HCT116 (cell line): ENCODE results near the gene PTPN4. TPM values are rescaled to one million over a fixed set of nuclear protein-coding genes. Genes with fewer than 3 reads are reported as not detected.

Experiments
- ATAC-seq: fragments of 200-7000 bp; cut with Tn5 transposase; 2 replicates; pipeline ENCODE4 v1.9.1; 2020; ENCODE audit warnings: mild to moderate bottlenecking, moderate library complexity
- BruUV-seq: library from RNA; stranded (reverse); fragments of 400-500 nt; replicated peaks from 2 replicates; lab custom pipeline; 2021; lab: Mats Ljungman, UMichigan
- CTCF ChIA-PET: fragments of 300-600 bp; sonication (Branson Sonifier 250); formaldehyde crosslinking; loops from one replicate; lab custom pipeline; 2021; ENCODE audit warnings: antibody characterized with exemption; lab: Charles Lee
- POLR2A ChIA-PET: fragments of 300-600, 350-600 bp; sonication (Branson Sonifier 250); formaldehyde crosslinking; loops from one replicate; lab custom pipeline; 2021; ENCODE audit warnings: antibody characterized with exemption; lab: Charles Lee
- RAD21 ChIA-PET, 2 experiments: fragments of 300-600 bp; sonication (Branson Sonifier 250); formaldehyde crosslinking; loops; one replicate each; lab custom pipeline; 2023; ENCODE audit warnings: low total read pairs in 2 of 2; ENCODE audit not compliant: uncharacterized antibody in 2 of 2, unreplicated experiment in 2 of 2, low non-redundant PET in 1 of 2; lab: Charles Lee
- DNase-seq: peaks from one replicate; pipeline ENCODE4 v3.0.0-alpha.2; 2010; ENCODE audit warnings: low read depth, low spot score
- H2AFZ ChIP-seq: fragments of 200-600 bp; shearing (Covaris generic), sonication (generic); 2 replicates; pipeline ENCODE4 v1.6.1; 2017; ENCODE audit warnings: low read depth, mixed run types, mixed read lengths, antibody characterized with exemption, low read length; ENCODE audit not compliant: poor library complexity, severe bottlenecking
- H3K27ac ChIP-seq: 2 replicates; pipeline ENCODE4 v1.5.1; 2012; ENCODE audit warnings: low read depth, low read length
- H3K27me3 ChIP-seq: fragments of 200-600 bp; sonication (generic); 2 replicates; pipeline ENCODE4 v1.6.1; 2016; ENCODE audit warnings: mixed run types, low read length, mixed read lengths; ENCODE audit not compliant: insufficient read depth
- H3K36me3 ChIP-seq, 2 experiments: fragments of 200-500 bp in 1 of 2; fragments of 200-600 bp in 1 of 2; sonication (Bioruptor generic) in 1 of 2; sonication (generic) in 1 of 2; 2 replicates each; pipeline versions ENCODE4 v1.5.1 to v1.6.1; 2014 to 2016; ENCODE audit warnings: low read length in 2 of 2, inconsistent platforms in 1 of 2, mixed read lengths in 1 of 2, mixed run types in 1 of 2; ENCODE audit not compliant: insufficient read depth in 2 of 2, control insufficient read depth in 1 of 2
- H3K4me1 ChIP-seq, 2 experiments: fragments of 200-600 bp in 1 of 2; sonication (generic) in 1 of 2; 2 replicates each; pipeline versions ENCODE4 v1.5.1 to v1.6.1; 2012 to 2017; ENCODE audit warnings: low read length in 2 of 2, inconsistent platforms in 1 of 2, mild to moderate bottlenecking in 1 of 2, mixed read lengths in 1 of 2, mixed run types in 1 of 2, moderate library complexity in 1 of 2; ENCODE audit not compliant: insufficient read depth in 2 of 2, control insufficient read depth in 1 of 2
- H3K4me2 ChIP-seq: fragments of 200-600 bp; sonication (generic); 2 replicates; pipeline ENCODE4 v1.6.1; 2017; ENCODE audit warnings: mixed run types, low read length, mixed read lengths
- H3K4me3 ChIP-seq, 2 experiments: fragments of 200-600 bp in 1 of 2; sonication (generic) in 1 of 2; replicated peaks in 1 of 2; 2 replicates each; pipeline ENCODE4 v1.5.1; 2011 to 2016; ENCODE audit warnings: low read length in 2 of 2, control low read depth in 1 of 2, low read depth in 1 of 2, mild to moderate bottlenecking in 1 of 2, mixed read lengths in 1 of 2, mixed run types in 1 of 2
- H3K79me2 ChIP-seq: fragments of 200-600 bp; sonication (generic); 2 replicates; pipeline ENCODE4 v1.6.1; 2017; ENCODE audit warnings: mild to moderate bottlenecking, mixed run types, low read length, moderate library complexity, mixed read lengths; ENCODE audit not compliant: insufficient read depth
- H3K9ac ChIP-seq: fragments of 200-600 bp; sonication (generic); 2 replicates; pipeline ENCODE4 v1.6.1; 2016; ENCODE audit warnings: low read length, mixed read lengths
- H3K9me2 ChIP-seq: fragments of 200-600 bp; sonication (generic), shearing (Covaris generic); 2 replicates; pipeline ENCODE4 v1.6.1; 2017; ENCODE audit warnings: mixed run types, mild to moderate bottlenecking, moderate library complexity; ENCODE audit not compliant: insufficient read depth
- H3K9me3 ChIP-seq, 2 experiments: fragments of 200-500 bp in 1 of 2; fragments of 200-600 bp in 1 of 2; sonication (Bioruptor generic) in 1 of 2; sonication (generic) in 1 of 2; 2 replicates each; pipeline ENCODE4 v1.6.1; 2014 to 2017; ENCODE audit warnings: low read length in 2 of 2, mixed read lengths in 2 of 2, inconsistent platforms in 1 of 2, low read depth in 1 of 2, mild to moderate bottlenecking in 1 of 2, mixed run types in 1 of 2, moderate library complexity in 1 of 2; ENCODE audit not compliant: control insufficient read depth in 1 of 2, insufficient read depth in 1 of 2
- H4K20me1 ChIP-seq: fragments of 200-600 bp; sonication (generic), shearing (Covaris generic); 2 replicates; pipeline ENCODE4 v1.6.1; 2017; ENCODE audit warnings: mixed run types, mild to moderate bottlenecking, moderate library complexity; ENCODE audit not compliant: insufficient read depth
- CBX3 ChIP-seq: IDR thresholded peaks from 2 replicates; pipeline ENCODE4 v1.6.1; 2012; ENCODE audit warnings: low read depth
- CEBPB ChIP-seq: IDR thresholded peaks from 2 replicates; pipeline ENCODE4 v1.6.1; 2012; ENCODE audit warnings: low read depth
- EGR1 ChIP-seq: IDR thresholded peaks from 2 replicates; pipeline ENCODE4 v1.6.1; 2012; ENCODE audit warnings: low read depth
- ELF1 ChIP-seq: IDR thresholded peaks from 2 replicates; pipeline ENCODE4 v1.6.1; 2012; ENCODE audit warnings: low read depth, borderline replicate concordance
- EZH2 ChIP-seq: fragments of 200-600 bp; sonication (generic); IDR thresholded peaks from 2 replicates; pipeline ENCODE4 v1.6.1; 2017; ENCODE audit warnings: antibody characterized with exemption, mixed run types
- EZH2phosphoT487 ChIP-seq: fragments of 200-600 bp; IDR thresholded peaks from 2 replicates; pipeline ENCODE4 v1.6.1; 2018; ENCODE audit warnings: antibody characterized with exemption, borderline replicate concordance
- FOSL1 ChIP-seq: IDR thresholded peaks from 2 replicates; pipeline ENCODE4 v1.6.1; 2012; ENCODE audit warnings: low read depth
- JUND ChIP-seq: IDR thresholded peaks from 2 replicates; pipeline ENCODE4 v1.6.1; 2012
- POLR2A ChIP-seq: IDR thresholded peaks from 2 replicates; pipeline ENCODE4 v1.7.0; 2011; ENCODE audit warnings: borderline replicate concordance; ENCODE audit not compliant: insufficient read depth, insufficient read length; ENCODE audit errors: extremely low read depth
- POLR2AphosphoS5 ChIP-seq: IDR thresholded peaks from 2 replicates; pipeline ENCODE4 v1.6.1; 2011; ENCODE audit warnings: mild to moderate bottlenecking, low read depth, low read length, moderate library complexity
- RAD21 ChIP-seq: IDR thresholded peaks from 2 replicates; pipeline ENCODE4 v1.6.1; 2012; ENCODE audit warnings: low read depth, mild to moderate bottlenecking
- REST ChIP-seq: IDR thresholded peaks from 2 replicates; pipeline ENCODE4 v1.6.1; 2012; ENCODE audit warnings: low read depth
- SIN3A ChIP-seq: IDR thresholded peaks from 2 replicates; pipeline ENCODE4 v1.6.1; 2012; ENCODE audit warnings: low read depth
- SRF ChIP-seq: IDR thresholded peaks from 2 replicates; pipeline ENCODE4 v1.6.1; 2012; ENCODE audit warnings: low read depth
- TCF7L2 ChIP-seq: IDR thresholded peaks from 2 replicates; pipeline ENCODE4 v1.7.0; 2011; ENCODE audit warnings: borderline replicate concordance, inconsistent platforms; ENCODE audit not compliant: insufficient read depth, insufficient read length; ENCODE audit errors: extremely low read depth
- ZBTB33 ChIP-seq: IDR thresholded peaks from 2 replicates; pipeline ENCODE4 v1.6.1; 2011; ENCODE audit warnings: mild to moderate bottlenecking, low read length, moderate library complexity; ENCODE audit not compliant: insufficient replicate concordance; ENCODE audit errors: extremely low read depth
- ZFX ChIP-seq: fragments of 450-650 bp; IDR thresholded peaks from 2 replicates; pipeline ENCODE4 v1.6.1; 2017
- intact Hi-C: fragments of 100-400 bp; cut with micrococcal nuclease; formaldehyde crosslinking; loops from 2 replicates; pipeline ENCODE4 v1.10.0; 2022
- total RNA-seq: library from RNA; stranded (reverse); gene quantifications from one replicate; pipeline ENCODE4 v1.2.1, GENCODE V29; 2021; ENCODE audit not compliant: unreplicated experiment

PTPN4 gene
- total RNA-seq, 1 experiment from 2014 or later = 38.4 TPM

GRCh38 chr2:119852214-119852613, 92.5 kb downstream of the PTPN4 start:
- no peaks in the 10 kb centered on the region for H4K20me1 ChIP-seq
- H3K36me3 ChIP-seq = no peaks in the 10 kb centered on the region
- DNase-seq (no peak), ATAC-seq (no peak)
- no peaks in the 10 kb centered on the region for H3K27me3 ChIP-seq
- no peak overlapping the region for H3K27ac ChIP-seq
- ChIA-PET CTCF (no interaction called here), POLR2A (no interaction called here)
- no TSS peak for BruUV-seq
- H3K9me2 ChIP-seq = no peaks in the 10 kb centered on the region
- intact Hi-C loops = no loop called here
- H3K9ac ChIP-seq = no peak overlapping the region
- H2AFZ ChIP-seq = no peak overlapping the region
- no peaks in the 10 kb centered on the region for H3K4me1 ChIP-seq
- H3K4me2 ChIP-seq = no peak overlapping the region
- TF ChIP-seq EGR1 = no peak
- peak; percentile 68; the same call in 1 of the 2 replicates for TF ChIP-seq CBX3
- TF ChIP-seq, all 23 proteins: peak for 1
- RAD21 ChIA-PET = no interaction called here
- Histone ChIP-seq H3K4me3 (no peak overlapping the region), H3K9me3 (peaks cover 3 to 7% of the 10 kb centered on the region in 2 experiments; a peak in 1 of 4 replicates), H3K79me2 (peaks cover 23% of the 10 kb centered on the region; the same call in 1 of the 2 replicates)

GRCh38 chr2:119853777-119854399, 94.2 kb downstream of the PTPN4 start:
- peaks cover 21% of the 10 kb centered on the region for H3K79me2 ChIP-seq
- intact Hi-C loops = no loop called here
- no peaks in the 10 kb centered on the region for H3K27me3 ChIP-seq
- no peaks in the 10 kb centered on the region for H3K9me2 ChIP-seq
- ChIA-PET RAD21 (no interaction called here), POLR2A (no interaction called here), CTCF (no interaction called here)
- H3K9me3 ChIP-seq = peaks cover 3 to 7% of the 10 kb centered on the region in 2 experiments; a peak in 1 of 4 replicates
- no peaks in the 10 kb centered on the region; the same call in 1 of the 2 replicates for H4K20me1 ChIP-seq
- no peaks in the 10 kb centered on the region for H3K4me1 ChIP-seq
- DNase-seq (no peak), ATAC-seq (no peak)
- H2AFZ ChIP-seq = no peak overlapping the region
- no peak overlapping the region for H3K9ac ChIP-seq
- BruUV-seq = no TSS peak
- H3K36me3 ChIP-seq = no peaks in the 10 kb centered on the region
- no peak overlapping the region for H3K27ac ChIP-seq
- no peak overlapping the region for H3K4me2 ChIP-seq
- no peak overlapping the region for H3K4me3 ChIP-seq
- TF ChIP-seq REST (no peak), CEBPB (no peak), ZFX (no peak), FOSL1 (no peak), POLR2A (no peak), ELF1 (no peak), CBX3 (no peak), JUND (no peak), RAD21 (no peak), SRF (no peak), SIN3A (no peak), EZH2 (no peak), EZH2phosphoT487 (no peak), TCF7L2 (no peak), POLR2AphosphoS5 (no peak), ZBTB33 (no peak)
